GDM1 (cell line): ENCODE data around the gene RGSL1.

Experiments used
- DNase-seq: peaks from one replicate; lab custom pipeline; 2025; lab: John Stamatoyannopoulos, UW

The RGSL1 gene

GRCh38 chr1:182450087-182450486, at the start of gene RGSL1:
TSS of gene RGSL1 (plus strand) at chr1:182450146. CDS start at chr1:182450166, 20 bp downstream.
- DNase-seq = no peak

GRCh38 chr1:182400567-182400966, 49.4 kb upstream of the RGSL1 start, which contains the start of gene TEDDM1:
TSS of gene TEDDM1 (minus strand) at chr1:182400667. CDS start at chr1:182400485, 182 bp downstream.
- no peak for DNase-seq

- no peak for DNase-seq
Measured at GRCh38 chr1:182404781-182405180, 45.2 kb upstream of the RGSL1 start.

GRCh38 chr1:182405578-182405977, 44.4 kb upstream of the RGSL1 start:
- DNase-seq = no peak

GRCh38 chr1:182406012-182406411, 43.9 kb upstream of the RGSL1 start:
- no peak for DNase-seq

GRCh38 chr1:182407724-182408123, 42.2 kb upstream of the RGSL1 start:
- no peak for DNase-seq

- no peak for DNase-seq
Measured at GRCh38 chr1:182408435-182409075, 41.4 kb upstream of the RGSL1 start.

- no peak for DNase-seq
Measured at GRCh38 chr1:182410138-182410537, 39.8 kb upstream of the RGSL1 start.

GRCh38 chr1:182410620-182411273, 39.2 kb upstream of the RGSL1 start:
- no peak for DNase-seq

GRCh38 chr1:182413486-182413885, 36.5 kb upstream of the RGSL1 start:
- DNase-seq = no peak

- DNase-seq = no peak
Measured at GRCh38 chr1:182413969-182414368, 36.0 kb upstream of the RGSL1 start.

- DNase-seq = no peak
Measured at GRCh38 chr1:182415789-182416188, 34.2 kb upstream of the RGSL1 start.

GRCh38 chr1:182426442-182427430, 23.2 kb upstream of the RGSL1 start:
- no peak for DNase-seq

- no peak for DNase-seq
Measured at GRCh38 chr1:182428043-182428442, 21.9 kb upstream of the RGSL1 start.

- no peak for DNase-seq
Measured at GRCh38 chr1:182430263-182431068, 19.5 kb upstream of the RGSL1 start.

- DNase-seq = no peak
Measured at GRCh38 chr1:182431278-182431677, 18.7 kb upstream of the RGSL1 start.

GRCh38 chr1:182433580-182433979, 16.4 kb upstream of the RGSL1 start:
- DNase-seq = no peak

- DNase-seq = no peak
Measured at GRCh38 chr1:182438326-182438725, 11.6 kb upstream of the RGSL1 start.

- DNase-seq = no peak
Measured at GRCh38 chr1:182441719-182442118, 8.2 kb upstream of the RGSL1 start.

GRCh38 chr1:182442333-182442732, 7.6 kb upstream of the RGSL1 start:
- no peak for DNase-seq

- DNase-seq = no peak
Measured at GRCh38 chr1:182444497-182444896, 5.4 kb upstream of the RGSL1 start.
